ENCODE data around the gene PAXIP1.
A peak's percentile ranks its signal among the peaks of the same experiment; 100 is the strongest.

Gene PAXIP1

DNA sequence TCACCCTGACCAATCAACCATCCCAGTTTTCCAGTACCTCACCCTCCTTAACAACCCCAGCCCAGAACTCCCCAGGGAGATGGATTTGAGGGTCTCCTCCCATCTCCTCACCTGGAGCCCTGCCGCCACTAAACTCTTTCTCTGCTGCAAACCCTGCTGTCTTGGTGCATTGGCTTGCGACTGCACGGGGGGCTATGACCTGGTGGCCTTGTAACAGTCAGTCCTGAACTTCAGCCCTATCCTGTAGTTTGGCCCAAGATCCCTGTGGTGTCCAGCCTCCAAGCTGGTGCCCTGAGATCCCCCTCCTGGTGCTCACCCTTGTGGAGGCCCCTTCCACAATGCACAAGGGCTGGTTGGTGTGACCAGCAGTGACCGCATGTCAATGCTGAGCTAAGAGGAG, 91.9 kb downstream of the PAXIP1 start:
- no peak for DNase-seq

DNA sequence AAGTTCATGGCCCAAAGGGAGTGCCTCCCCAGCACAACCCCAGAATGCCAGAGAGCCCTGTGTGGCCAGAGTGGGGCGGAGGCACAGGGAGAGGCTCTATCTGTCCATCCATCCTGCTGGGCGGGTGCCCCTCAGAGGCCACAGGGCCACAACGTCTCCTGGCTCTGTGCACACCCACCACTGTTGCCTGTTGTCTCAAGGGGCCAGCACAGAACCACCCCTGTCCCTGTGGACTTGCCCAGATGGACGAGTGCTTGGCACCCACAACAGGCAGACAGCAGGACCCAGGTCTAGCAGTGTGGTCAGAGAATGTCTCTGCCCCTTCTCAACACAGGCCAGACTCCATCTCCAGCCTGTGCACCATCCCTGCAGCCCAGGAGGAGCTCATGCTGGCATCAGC, 92.8 kb downstream of the PAXIP1 start:
- no peak for DNase-seq

DNA sequence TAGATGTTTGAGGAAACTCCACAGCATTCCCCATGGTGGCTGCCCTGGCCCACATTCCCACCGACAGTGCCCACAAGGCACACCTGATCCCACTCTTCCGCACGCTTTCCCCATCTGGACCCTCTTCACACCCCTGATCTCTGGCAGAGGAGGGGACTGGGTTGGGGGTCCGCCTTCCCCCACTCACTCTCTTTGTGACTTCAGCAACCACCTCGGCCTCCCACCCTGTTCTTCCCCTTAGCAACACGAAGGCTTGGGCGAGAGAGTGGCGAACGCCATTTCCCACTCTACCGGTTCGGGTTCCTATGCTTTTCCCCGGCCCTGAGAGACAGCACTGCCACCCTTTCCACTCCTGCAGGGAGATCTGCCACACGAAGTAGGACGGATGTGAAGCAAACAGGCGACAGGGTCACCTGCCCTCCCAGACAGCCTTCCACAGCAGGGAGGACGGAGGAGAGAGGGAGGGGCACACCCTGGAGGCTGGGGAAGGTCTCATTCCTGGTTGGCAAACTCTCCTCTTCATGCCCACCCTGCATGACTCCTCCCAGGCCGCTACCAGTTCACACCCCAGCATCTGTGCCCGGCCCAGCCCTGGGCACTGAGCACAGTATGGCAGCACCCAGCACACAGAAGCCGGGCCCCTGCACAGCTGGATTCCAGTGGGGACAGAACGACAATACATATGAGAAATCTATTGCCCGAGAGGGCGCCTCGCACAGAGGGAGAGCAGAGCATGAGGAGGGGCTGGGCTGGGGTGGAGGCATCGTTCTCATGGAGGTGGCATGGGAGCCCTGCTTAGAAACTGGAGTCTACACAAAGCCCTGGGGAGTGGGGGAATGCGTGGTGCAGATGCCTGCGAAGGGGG, 93.5 kb downstream of the PAXIP1 start:
- no peak for DNase-seq

DNA sequence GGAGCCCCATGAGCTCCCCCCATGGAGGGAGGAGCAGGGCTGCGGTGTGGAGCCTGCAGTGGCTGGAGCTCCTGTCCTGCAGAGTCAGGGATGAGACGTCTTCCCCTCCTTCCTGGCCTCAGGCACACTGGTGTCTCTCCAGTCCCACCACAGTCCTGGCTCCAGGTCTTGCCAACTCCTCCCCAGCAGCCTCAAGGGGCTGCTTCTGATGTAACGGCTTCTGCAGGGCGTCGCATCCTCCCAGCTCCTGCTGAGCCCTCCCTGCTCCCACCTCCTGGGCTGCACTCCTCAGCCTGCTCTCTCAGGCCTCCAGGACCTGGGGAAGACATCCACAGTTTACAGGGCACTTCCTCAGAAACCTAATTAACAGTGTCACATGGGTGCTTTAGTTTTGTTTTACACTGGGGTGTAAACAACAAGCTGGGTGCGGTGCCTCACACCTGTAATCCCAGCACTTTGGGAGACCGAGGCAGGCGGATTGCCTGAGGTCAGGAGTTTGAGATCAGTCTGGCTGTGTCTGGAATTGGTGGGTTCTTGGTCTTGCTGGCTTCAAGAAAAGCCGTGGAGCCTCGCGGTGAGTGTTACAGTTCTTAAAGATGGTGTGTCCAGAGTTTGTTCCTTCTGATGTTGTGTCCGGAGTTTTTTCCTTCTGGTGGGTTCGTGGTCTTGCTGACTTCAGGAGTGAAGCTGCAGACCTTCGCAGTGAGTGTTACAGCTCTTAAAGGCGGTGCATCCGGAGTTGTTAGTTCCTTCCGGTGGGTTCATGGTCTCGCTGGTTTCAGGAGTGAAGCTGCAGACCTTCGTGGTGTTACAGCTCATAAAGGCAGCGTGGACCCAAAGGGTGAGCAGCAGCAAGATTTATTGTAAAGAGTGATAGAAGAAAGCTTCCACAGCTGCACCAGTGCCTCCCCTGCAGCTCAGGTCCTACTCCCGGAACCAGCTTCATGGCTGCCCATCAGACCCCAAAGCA, 95.0 kb downstream of the PAXIP1 start:
- no peak for DNase-seq

DNA sequence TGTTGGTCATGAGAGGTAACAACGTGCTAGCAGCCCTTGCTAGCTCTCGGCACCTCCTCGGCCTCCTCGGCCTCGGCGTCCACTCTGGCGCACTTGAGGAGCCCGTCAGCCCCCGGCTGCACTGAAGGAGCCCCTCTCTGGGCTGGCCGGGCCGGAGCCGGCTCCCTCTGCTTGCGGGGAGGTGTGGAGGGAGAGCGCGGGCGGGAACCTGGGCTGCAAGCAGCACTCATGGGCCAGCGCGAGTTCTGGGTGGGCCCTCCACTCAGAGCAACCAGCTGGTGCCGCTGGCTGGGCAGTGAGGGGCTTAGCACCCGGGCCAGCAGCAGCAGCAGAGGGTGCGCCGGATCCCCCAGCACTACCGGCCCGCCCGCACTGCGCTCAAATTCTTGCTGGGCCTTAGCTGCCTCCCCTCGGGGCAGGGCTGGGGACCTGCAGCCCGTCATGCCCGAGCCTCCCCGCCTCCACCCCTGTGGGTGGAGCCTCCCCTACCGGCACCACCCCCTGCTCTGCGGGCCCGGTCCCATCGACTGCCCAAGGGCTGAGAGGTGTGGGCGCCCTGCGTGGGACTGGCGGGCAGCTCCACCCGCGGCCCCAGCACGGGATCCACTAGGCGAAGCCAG, 96.1 kb downstream of the PAXIP1 start:
- no peak for DNase-seq

DNA sequence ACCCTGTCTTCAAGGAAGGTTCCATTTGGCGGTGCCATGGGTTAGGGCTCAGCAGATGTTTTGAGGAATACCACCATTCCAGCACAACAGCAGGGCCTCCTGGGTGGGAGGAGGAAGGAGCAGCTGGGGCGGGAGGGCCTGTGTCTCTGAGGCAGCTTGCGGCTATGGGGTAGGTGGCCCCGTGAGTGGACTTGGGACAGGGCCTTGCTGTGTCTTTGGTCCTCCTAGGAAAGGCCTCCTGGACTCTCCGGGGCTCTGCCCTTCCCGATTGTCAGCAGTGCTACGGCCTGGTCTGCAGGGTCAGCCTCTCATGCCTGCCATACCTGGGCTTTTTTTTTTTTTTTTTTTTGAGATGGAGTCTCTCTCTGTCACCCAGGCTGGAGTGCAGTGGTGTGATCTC, 96.7 kb downstream of the PAXIP1 start:
- DNase-seq, result no peak

DNA sequence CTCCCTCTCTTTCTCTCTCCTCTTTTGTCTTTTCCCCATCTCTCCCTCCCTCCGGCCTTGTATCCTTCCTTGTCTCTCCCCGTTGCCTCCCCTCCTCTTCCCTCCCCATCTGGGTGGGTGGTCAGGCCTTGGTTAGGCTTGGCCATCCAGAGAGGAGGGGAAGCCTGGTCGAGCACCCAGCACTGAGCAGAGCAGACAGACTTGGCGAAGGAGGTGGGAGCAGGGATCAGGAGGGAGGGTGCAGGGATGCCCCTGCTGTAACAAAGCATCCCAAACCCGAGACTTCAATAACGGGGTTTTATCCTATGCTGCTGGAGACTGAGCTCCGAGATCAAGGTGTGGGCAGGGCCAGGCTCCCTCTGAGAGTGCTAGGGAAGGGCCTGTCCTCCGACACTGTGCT, 97.3 kb downstream of the PAXIP1 start:
- DNase-seq, result peak; percentile 33

DNA sequence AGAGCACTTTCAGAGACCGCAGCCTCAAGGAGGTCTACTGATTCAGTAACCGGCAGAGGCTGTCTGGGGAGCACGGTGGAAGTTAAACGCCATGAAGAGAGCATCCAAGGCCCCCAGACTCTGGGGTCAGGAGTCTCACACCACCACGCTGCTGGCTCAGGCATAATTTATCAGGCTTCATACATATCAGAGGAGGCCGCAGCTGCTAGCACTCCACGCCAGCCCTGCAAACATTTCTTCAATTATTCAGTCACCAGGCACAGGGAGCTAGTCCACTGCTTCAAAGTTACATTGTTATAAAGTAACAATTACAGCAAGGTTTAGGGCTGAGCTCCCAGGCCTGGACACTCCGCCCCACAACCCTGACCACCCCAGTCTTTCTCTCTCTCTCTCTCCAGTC, 97.8 kb downstream of the PAXIP1 start:
- DNase-seq, result peak; percentile 58

DNA sequence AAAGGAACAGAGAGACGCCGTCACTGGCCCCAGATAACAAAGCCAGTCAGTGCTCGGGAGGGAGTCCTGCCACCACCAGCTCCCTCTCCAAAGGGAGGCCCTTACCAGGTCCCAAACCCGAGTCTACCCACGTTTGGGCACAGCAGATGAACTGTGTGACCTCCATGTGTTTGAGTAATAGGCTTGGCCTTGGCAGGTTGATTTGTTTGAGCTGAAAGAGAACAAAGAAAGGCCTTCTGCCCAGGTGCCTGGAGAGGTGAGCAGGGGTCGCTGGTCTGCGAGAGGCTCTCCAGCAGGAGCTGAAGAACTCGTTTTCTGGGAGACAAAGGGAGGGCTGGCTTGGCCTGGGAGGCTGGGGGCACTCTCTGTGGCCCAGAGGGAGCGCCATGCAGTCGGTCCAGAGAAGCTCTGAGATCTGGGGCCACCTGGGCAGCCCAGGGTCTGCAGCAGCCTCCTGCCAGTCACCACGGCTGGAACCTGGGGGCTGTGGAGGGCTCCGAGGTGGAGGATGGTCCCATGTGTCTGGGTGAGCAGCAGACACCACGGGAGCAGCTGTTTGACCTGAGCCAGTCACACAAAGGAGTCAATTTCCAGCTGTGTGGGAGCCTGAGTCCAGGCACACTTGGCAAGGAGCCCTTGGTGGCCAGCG, 99.7 kb downstream of the PAXIP1 start:
- peak; percentile 51 for DNase-seq

DNA sequence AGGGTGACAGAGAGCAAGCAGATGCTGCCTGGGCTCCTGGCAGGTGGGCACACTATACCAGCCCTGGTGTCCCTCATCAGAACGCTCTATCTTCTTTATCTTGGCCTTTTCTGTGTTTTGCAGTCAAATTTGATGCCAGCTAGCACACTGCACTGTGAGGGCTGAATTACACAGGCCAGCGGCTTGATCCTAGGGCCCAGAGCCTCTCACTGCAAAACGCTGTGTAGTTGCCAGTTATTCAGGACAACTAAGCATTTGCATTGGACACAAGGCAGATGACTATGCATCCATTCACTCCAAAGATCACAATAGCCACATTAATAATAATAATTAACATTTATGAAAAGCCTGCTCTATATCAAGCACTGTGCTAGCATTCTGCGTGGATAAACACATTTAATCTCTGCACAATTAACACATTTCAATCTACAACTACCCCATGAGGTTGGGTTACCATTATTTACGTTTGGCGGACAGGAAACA, 100.3 kb downstream of the PAXIP1 start:
- no peak for DNase-seq

DNA sequence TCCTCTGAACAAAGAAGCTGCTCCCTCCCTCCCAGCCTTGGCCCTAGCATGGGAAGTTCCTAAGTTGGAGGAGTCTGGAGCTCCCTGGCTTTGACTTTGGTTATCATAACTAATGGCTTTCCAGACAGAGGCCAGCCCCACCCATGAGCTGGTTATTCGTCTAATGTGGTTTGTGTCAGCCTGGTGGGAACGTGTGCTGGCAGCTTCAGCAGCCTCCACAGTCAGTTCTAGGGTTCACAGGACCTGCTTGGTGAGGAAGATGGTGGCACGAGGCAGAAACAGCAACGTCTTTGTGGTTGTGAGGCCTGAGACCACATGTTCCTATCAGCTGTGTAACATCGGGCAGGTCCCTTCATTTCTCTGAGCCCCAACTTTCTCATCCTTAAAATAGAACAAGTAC, 103.1 kb downstream of the PAXIP1 start:
- no peak for DNase-seq

DNA sequence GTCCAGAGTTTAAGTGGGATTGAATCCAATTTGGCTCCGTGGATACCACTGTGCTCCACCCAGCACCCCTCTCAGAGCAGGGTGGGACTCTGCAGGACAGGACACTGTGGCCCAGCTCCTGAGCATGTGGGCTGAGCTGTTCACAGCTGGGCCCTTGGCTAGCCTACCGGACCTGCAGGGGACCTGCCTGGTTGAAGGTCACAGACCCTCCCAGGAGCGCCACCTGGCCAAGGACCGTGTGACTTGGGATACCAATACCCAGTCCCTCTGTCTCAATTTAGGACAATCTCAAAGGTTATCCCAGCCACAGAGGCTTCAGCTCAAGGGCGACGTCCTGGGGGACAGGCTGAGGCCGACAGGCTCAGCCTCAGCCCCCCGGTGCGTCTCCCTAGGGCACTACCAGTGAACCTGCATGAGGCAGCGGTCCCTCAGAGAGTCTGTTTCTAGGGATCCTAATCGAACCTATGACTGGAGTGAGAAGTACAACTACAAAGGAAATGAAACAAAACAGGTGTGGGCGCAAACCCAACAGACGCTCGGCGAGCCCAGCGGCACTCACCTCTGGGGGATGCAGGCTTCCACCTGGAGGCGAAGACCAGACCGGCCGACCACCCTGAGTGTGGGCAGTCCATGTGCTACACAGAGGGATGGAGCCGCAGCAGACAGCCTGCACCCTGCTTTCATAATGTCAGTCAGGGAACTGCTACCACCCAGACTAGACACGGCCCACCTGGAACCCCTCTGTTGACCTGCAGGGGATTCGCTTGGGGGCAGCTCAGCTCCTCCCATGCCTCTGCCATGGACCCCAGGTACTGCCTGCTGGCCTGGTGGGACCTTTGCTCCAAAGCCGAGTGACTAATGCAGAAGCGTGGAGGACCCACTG, 103.7 kb downstream of the PAXIP1 start:
- DNase-seq, result no peak

DNA sequence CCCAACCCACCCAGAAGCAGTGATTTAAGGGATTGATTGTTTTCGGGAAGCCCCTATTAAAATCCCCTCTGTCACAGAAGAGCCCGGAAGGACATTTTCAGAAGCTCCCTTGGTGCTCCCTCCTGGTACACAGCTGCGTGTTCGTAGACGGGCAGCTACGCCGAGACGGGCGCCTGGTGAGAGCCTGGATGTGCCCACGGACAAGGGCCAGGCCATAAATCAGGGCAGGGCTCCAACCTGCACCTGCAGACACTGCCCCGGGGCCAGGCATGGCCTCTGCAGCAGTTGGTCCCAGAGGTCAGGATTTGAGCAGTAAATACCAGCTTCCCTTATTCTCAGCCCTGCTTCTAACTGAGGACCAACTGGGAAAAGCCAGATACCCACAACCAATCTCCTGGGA, 106.8 kb downstream of the PAXIP1 start:
- DNase-seq, result no peak

Data from eye (tissue), 1 donor.